HG03521 (cell line): ENCODE data around the gene PES1.
"Not testable (repeated sequence)": the region's sequence is repeated elsewhere in the genome, so short reads cannot be mapped to it uniquely, and the experiment has no call there.

Source experiments
- ATAC-seq: cut with Tn5 transposase; IDR thresholded peaks from one replicate; pipeline ENCODE4 v1.9.1; 2021; ENCODE audit warnings: mild to moderate bottlenecking, moderate library complexity; ENCODE audit not compliant: unreplicated experiment

The PES1 gene

DNA sequence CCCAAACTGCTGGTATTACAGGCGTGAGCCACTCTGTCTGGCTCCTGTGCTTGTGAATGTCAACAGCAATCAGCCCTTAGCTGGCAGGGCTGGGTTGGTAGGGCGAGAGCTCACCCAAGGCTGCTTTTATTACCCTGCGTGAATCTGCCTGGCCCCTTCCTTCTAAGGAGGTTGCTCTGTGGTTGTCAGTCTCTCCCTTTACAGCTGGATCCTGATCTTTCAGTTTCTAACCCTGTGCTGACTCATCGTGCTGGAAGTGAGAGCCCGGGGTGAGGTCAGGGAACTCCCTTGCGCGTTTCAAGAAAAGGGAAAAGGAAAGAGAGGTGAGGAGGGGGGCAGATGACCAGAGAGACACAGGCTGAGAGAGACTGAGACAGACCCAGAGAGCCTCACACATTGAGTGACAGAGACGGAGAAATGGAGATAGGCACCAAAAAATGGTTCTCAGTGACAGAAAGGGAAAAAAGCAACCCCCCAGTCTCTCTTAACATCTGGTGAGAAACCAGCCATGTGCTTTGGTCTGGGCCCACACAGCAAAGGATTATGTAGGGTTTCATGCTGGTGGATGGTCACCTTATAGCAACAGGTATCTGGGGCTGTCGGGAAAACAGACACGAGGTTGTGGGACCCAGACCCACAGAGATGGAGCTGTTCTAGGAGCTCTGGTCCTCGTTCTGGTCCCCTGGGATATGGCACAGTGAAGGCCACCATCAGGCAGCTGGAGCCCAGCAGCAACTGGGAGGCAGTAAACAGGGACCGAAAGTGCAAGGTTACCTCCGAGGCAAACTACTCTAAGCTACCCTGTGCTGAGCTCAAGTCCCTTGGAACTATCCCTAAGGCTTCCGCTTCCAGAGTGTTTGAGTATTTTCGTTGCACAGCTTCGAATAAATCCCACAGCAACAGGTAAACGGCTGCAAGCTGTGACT lies 17.8 kb upstream of the PES1 start:
- no peak for ATAC-seq

DNA sequence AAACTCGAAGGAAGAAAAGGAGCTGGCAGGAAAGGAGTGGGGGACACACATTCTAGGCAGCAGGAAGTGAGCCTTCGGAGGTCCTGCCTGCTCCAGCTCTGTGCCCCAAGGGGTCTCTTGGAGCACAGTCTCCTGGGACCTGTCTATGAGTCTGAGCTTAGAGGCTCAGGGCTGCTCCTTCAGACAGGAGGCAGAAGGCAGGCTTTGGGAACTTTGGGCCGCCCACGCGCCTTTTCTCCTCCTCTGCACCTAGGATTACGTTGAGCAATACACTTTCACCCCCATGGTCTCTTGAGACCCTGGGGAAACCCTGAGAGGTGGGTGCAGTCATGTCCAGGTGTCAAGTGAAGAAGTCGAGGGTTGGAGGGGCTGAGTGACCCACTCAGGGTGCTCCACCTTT lies 16.2 kb upstream of the PES1 start:
- ATAC-seq = no peak

DNA sequence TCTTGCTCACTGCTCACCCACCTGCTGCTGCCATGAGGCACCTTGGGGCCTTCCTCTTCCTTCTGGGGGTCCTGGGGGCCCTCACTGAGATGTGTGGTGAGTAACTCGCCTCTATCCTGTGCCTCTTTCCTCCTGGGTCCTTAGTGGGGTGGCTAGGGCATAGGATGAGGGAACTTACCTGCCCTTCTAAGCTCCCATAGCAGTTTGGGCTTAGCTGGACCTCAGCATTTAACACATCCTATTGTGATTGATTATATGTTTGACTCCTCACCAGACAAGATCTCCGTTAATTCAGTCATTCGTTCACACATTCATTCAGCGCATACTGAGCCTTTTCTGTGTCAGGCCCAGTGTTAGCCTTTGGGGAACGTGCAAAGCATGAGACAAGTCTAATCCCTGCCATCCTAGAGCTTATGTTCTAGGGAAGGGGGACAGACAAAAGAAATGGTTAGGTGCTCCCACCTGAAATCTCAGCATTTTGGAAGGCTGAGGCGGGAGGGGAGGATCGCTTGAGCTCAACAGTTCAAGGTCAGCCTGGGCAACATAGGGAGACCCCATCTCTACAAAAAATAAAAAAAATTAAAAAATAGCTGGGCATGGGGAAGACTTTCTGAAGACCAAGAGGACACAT lies 15.7 kb upstream of the PES1 start:
- no peak for ATAC-seq

DNA sequence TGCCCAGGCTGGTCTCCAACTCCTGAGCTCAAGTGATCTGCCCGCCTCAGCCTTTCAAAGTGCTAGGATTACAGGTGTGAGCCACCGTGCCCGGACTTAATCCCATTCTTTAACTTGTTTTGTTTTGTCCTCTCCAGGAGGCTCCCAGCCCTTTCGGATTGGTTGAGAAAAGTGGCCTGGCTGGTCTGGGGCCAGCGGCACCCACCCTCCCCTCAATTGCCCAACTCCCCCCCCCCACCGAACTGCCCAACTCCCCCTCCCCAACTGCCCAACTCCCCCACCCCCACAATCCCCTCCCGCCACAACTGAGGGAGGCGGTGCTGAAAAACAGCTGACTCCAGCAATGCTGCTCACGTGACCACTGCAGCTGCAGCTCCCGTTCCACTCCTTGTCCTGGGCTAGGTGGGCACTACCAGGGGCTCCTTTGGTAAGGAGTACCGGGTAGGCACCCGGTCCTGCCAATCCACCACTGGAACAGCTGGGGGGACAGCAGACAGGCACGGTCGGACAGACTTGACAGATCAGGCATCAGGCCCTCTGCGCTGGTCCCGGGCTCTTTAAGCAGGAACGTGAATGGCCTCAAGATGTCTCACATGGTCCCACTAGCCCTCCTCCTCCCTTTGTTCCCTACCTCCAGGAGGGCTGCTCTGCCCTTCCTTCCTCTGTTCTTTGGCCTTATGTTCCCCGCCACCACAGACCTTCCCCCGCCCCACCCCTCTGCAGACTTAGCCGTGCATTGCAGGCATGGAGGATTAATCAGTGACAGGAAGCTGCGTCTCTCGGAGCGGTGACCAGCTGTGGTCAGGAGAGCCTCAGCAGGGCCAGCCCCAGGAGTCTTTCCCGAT lies 15.0 kb upstream of the PES1 start, which contains the start of gene TCN2:
TSS of gene TCN2 (plus strand) at position 720 of the 845 bp plus-strand sequence. CDS start 158 bp downstream, outside the sequence.
- no peak for ATAC-seq

DNA sequence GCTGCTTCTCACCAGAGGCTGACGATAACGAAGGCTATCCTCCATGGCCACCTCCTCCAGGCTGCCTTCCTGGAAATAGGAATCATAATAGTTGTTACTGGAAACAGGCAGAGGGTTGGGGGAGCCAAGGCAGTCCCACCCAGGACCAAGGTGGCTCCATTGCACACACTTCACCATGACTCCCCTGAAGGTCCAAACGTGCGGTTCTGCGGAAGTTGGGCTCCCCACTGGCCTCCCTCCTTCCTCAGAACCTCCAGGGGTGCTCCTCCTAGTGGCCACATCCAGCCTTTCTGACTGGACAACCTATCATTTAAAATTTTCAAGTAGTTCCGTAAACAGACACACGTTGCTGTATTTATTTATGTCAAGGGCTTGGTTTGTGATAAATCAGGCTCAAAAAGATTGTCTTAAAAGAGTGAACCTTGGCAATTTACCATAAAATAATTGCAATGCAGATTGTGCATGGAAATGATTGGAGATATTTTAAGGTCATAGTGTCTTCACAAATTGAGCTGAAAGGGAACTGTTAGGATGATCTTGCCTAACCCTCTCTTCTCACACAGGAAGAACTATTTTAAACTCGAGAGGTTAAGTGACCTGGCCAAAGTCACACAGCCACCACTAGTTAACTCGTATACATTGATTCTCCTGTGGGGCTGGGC lies 13.9 kb upstream of the PES1 start:
- no peak for ATAC-seq

DNA sequence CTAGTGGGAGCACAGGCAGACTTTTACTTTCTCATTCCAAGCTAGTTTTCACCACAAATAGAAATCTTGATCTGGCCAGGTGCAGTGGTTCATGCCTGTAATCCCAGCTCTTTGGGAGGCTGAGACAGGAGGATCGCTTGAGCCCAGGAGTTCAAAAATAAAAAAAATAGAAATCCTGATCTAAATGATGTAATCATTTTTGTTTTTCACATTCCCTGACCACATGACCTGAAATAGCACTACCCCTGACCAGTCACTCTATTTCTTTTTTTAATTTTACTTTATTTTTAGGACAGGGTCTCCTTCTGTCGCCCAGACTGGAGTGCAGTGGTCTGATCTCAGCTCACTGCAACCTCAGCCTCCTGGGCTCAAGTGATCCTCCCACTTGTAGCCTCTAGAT lies 13.0 kb upstream of the PES1 start:
- ATAC-seq = no peak

DNA sequence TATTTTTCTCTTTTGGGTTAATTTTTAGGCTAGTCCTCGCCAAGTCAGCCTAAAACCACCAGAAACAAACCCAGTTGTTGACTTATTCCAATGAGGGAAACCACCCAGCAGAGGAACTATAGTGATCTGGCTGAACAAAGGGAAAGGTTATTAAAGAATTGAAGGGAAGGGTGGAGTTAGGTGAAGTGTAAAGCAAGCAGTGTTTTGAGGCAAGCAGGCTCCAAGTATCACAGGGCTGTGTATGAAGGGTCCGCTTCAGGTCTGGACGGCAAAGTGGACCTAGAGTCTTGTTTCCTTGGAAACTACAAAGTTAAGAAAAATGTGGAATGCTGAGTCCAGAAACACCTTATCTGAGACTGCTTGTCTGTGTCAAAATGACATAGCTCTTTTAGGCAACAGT lies 12.1 kb upstream of the PES1 start:
- ATAC-seq = no peak

DNA sequence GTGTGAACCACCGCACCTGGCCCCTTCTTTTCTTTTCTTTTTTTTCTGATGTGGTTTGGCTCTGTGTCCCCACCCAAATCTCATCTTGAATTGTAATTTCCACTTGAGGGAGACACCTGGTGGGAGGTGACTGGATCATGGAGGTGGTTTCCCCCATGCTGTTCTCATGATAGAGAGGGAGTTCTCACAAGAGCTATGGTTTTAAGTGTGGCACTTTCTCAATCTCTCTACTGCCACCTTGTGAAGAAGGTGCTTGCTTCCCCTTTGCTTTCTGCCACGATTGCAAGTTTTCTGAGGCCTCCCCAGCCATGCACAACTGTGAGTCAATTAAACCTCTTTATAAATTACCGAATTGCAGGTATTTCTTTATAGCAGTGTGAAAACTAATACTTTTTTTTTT lies 10.3 kb upstream of the PES1 start:
- no peak for ATAC-seq

DNA sequence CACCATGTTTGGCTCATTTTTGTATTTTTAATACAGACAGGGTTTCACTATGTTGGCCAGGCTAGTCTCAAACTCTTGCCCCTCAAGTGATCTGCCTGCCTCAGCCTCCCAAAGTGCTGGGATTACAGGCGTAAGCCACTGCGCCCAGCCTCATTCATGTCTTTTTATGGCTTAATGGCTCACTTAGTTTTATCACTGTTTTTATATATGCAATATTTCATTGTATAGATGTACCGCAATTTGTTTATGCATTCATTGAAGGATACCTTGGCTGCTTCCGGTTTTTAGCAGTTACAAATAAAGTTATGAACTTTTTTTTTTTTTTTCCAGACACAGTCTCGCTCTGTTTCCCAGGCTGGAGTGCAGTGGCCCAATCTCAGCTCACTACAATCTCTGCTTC lies 9.8 kb upstream of the PES1 start:
- ATAC-seq = no peak

DNA sequence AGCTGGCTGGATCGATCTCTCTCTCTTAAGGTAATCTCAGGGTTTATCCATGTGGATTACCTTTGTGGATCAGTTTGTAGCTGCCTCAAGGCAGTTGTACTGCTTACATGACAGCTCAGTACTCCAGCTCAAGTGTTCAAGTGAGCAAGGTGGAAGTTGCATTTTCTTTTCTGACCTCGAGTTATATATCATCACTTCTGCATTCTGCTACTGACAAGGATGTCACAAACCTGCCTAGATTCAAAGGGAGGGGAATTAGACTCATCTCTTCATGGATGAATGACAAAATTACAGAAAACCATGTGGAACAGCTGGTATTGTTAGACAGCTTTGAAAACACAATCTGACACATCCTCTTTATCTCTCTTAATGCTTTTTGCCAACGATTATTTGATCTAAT lies 9.2 kb upstream of the PES1 start:
- no peak for ATAC-seq

DNA sequence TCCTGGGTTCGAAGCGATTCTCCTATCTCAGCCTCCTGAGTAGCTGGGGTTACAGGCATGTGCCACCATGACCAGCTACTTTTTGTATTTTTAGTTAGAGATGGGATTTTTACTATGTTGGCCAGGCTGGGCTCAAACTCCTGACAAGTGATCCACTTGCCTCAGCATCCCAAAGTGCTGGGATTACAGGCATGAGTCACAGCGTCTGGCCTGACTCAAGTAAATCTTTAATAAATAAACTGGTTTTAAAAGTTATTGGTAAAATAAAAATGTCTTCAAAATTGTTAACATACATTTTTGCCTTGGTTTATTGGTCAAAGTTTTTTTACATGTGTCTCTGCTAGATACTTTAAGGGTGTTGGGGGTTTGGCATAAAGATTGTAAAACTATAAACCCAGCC lies 7.3 kb upstream of the PES1 start:
- no peak for ATAC-seq

DNA sequence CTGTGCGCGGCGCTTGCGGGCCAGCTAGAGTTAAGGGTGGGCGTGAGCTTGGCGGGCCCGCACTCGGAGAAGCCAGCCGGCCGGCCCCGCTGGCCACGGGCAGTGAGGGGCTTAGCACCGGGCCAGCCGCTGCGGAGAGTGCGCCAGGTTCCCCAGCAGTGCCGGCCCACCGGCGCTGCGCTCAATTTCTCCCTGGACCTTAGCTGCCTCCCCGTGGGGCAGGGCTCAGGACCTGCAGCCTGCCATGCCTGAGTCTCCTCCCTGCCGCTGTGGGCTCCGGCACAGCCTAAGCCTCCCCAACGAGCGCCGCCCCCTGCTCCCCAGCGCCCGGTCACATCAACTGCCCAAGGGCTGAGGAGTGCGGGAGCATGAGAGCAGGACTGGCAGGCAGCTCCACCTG lies 5.2 kb upstream of the PES1 start:
- ATAC-seq = no peak

DNA sequence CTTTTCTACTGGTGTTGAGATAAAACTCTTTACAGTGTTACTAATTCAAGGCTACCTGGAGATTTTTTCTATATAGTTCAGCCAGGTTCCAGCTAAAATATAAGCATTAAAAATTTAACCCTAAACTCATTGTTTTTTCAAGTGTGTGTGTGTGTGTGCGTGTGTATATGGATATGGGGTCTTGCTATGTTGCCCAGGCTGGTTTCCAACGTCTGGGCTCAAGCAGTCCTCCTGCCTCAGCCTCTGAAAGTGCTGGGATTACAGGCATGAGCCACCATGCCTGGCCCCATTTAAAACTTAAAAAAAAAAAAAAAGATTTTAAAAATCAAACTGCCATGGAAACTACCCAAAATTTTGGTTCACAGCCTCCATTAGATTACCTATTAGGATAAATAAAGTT lies 4.5 kb upstream of the PES1 start:
- ATAC-seq = no peak

DNA sequence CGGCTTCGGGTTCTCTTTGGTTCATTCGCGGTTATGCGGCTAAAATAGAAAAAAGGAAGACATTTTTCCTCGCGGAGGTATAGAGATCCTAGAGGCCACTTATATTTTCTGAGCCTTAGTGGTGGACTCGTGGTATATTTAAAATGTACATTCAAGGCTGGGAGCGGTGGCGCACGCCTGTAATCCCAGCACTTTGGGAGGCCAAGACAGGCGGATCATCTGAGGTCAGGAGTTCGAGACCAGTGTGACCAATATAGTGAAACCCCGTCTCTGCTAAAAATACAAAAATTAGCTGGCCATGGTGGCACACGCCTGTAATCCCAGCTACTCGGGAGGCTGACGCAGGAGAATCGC lies 627 bp upstream of the PES1 start:
- not testable (repeated sequence) for ATAC-seq

DNA sequence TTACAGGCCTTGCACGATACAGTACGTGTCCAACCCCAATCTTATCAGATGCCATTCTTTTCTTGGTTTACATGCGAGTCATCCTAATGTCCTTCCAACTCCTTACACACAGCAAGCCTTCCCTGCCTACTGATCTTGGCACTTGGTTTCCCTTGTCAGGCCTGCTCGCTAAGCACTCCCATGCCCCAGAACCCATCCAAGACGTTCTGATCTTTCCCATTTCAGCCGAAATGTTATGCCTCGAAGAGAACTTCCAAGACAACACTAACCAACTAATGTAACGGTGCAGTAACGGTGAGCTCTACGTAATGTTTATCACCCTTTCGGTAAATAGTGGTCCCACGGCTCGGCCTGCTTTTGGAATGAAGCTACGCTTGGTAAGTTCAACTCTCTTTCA lies 521 bp downstream of the PES1 start:
- no peak for ATAC-seq

DNA sequence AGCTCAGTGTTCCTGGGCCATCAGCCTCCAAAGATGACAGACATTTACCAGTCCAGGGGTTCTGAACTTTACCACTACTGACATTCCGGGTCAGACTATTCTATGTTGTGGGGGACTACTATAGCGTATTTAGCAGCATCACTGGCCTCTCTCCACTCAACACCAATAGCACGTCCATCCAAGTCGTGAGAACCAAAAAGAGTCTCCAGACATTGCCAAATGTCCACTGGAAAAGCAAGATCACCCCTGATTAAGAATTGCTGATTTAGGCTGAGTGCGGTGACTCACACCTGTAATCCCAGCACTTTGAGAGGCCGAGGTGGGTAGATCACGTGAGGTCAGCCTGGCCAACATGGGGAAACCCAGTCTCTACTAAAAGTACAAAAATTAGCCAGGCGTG lies 5.3 kb downstream of the PES1 start:
- no peak for ATAC-seq

DNA sequence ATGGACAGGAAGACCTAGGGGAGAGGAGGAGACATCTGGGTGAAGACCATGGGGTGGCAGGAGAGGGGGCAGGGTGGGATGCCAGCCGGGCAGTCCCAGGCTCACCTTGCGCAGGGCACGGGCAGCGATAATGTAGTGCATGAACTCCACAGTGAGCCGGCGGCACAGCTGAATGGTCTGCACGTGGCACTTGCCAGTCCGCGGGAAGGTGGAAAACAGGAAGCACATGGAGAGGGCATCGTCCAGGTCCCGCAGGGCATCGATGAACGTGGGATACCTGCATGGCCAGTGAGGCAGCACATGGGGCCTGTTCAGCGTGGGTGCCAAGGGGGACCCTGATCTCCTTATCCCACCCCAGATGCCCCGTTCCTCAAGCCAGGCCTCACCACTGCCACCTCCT lies 7.3 kb downstream of the PES1 start:
- ATAC-seq = no peak

DNA sequence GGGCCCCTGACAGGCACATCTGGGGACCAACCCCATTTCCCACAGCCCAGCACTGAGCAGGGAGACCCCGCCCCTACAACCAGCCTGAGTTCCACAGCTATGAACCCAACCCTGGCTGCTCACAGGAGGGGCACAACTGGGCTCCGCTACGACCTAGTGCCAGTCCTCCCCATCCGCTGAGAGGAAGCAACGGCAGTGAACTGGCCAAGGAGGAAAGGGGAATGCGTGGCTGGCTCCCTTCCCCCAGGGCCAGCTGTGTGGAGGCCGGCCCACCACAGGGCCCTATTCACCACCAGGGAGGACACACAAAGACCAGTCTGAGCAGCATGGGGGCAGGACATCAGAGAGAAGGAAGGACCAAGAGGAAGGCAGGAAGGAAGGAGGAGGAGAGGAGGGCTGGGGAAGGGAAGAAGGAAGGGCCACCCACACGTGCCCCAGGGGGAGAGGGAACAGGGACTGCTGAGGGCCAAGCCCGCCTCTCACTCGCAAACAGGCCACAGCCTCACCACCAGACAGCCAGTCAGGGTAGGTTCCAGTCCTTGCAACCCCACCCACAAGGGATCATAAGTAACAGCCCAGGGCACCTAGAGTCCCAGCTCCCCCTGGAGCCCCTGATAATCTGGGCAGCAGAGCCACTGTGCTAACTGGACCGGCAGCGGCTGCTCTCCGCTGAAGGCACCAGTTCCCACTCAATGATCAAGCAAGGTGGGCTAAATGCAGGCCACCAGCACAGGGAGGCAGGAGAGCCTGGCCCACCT lies 8.7 kb downstream of the PES1 start:
- ATAC-seq = no peak

DNA sequence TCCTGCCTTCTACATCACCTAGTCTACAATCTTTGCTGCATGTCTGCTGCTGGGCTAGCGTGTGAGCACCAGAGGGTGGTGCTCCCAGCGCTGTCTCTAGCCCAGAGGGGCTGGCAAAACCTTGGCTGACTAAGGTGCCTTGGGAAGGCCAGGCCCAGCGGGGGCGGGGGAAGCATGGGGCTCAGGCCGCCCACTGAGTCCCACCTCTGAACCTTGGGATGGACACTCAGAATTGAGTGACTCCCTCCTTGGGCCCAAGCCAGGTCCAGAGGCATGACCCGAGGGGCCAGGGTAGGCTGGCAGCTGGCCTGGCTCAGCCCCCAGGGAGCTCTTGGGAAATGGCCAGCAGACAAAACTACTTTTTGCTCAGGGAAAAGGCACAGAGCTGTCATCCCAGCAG lies 9.7 kb downstream of the PES1 start:
- ATAC-seq = no peak

DNA sequence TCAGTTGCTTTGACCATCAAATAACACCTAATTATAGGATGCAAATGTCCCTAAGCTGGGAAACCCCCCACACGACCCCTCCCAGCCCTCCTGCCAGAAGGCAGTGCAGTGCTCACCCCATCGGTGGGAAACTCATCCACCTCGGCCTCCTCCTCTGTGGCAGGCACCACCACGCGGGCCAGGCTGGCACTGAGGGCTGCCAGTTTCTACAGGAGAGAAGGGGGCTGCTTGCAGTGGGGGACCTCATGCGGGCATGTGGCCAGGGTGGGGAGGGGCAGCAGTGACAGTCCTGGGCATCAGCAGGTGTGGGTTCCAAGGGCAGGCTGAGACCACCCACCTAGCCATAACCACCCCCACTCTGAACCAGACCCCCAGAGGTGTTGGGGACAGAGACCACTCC lies 10.8 kb downstream of the PES1 start:
- no peak for ATAC-seq
